Measurements from ENCODE around the gene ITPKC.

DNA sequence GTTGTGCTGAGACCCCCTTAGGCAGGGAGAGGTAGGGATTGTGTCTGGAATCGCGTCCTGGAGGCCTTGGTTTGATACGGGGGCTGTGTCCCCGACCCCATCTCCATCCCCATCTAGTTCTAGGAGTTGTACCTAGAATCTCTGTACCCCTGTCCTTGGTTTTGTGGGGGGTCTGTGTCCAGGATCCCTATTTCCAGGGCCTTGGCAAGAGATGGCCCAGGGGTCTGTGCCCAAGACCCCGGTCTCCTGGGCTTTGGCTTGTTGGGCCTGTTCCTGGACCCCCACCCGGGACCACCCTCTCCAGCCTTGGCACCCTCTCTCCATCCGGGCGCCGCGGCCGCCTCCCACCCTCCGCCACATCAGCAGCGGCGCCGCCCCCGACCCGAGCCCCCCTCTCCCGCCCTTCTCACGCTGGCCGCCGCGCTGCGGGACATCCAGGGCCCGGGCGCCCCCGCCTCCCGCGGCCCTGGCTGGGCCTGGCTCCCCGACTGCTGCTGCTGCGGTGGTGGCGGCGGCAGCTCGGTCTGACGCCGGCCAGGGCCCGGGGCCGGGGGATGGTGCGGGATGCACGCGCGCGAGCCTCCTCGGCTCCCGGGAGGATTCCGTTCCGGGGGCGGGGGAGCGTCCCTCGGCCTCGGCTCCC lies 26.7 kb upstream of the ITPKC start, which contains the start of gene NUMBL:
- no peak for TF ChIP-seq ZNF274 (IDR thresholded peaks at IDR 0.05; ENCODE audit: low read depth, low read length)
- no peak for TF ChIP-seq YY1 (IDR thresholded peaks at IDR 0.05; ENCODE audit: insufficient read depth, insufficient read length)
- no peak for TF ChIP-seq SUZ12 (IDR thresholded peaks at IDR 0.05; ENCODE audit: extremely low read depth, insufficient read depth, insufficient read length)
